Type B pancreatic cell (in vitro differentiated cells): ENCODE results near the gene TNFAIP8L3. TPM values are rescaled to one million over a fixed set of nuclear protein-coding genes. Genes with fewer than 3 reads are reported as not detected.

Source experiments
- DNase-seq: peaks from one replicate; pipeline ENCODE4 v3.0.0; 2021; ENCODE audit warnings: mixed read lengths; ENCODE audit not compliant: unreplicated experiment; ENCODE audit errors: extremely low spot score
- H3K27ac Mint-ChIP-seq: 2 replicates; pipeline ENCODE4 v1.8.0; 2021; ENCODE audit warnings: mild to moderate bottlenecking, mixed read lengths
- H3K27me3 Mint-ChIP-seq: 2 replicates; pipeline ENCODE4 v1.8.0; 2021; ENCODE audit warnings: mixed read lengths
- H3K36me3 Mint-ChIP-seq: 2 replicates; pipeline ENCODE4 v1.8.0; 2021; ENCODE audit warnings: mixed read lengths
- H3K4me1 Mint-ChIP-seq: one replicate; pipeline ENCODE4 v1.8.0; 2021; ENCODE audit warnings: mixed read lengths; ENCODE audit not compliant: unreplicated experiment
- H3K4me3 Mint-ChIP-seq: 2 replicates; pipeline ENCODE4 v1.8.0; 2021; ENCODE audit warnings: mild to moderate bottlenecking, mixed read lengths
- H3K9me3 Mint-ChIP-seq: 2 replicates; pipeline ENCODE4 v1.8.0; 2021; ENCODE audit warnings: mixed read lengths
- total RNA-seq: library from RNA; stranded (reverse); gene quantifications from 2 replicates; pipeline ENCODE4 v1.2.1, GENCODE V29; 2021; ENCODE audit warnings: low replicate concordance
- TF ChIP-seq, protein P1 (sequence below): fragments of 200-600 bp; sonication (generic); conservative IDR thresholded peaks from 2 replicates; pipeline ENCODE4 v1.5.0; 2021; ENCODE audit warnings: antibody characterized with exemption, mild to moderate bottlenecking

The TNFAIP8L3 gene
- total RNA-seq, 1 donor from 2014 or later = 8.2 TPM

DNA sequence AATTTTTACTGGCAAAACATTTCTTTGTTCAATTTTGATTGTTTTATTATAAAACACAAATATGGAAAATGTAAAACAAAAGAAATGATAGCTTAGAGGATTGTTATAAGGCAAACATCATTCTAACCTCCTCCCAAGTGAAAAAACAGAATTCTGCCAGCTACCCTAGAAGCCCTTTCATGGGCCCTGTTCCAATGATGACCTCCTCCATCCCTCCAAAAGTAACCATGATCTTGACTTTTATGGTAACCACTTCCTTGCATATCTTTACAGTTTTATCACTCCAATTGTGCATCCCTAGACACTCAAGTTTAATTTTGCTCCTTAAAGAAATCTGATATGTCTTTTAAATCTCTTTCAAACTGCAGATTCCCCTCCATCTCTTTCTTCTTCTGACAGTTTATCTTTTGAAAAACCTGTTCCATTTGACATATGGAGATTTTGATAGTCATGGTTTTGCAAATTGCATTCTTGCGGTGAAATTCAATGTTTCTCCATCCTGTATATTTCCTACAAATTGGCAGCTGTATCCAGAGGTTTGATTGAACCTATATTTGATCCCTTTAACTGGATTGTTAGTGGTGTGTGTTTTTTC is 27.0 kb upstream of the TNFAIP8L3 start:
- peaks cover 7% of the 10 kb centered on the region for H3K9me3 Mint-ChIP-seq
- TF ChIP-seq, protein P1, sequence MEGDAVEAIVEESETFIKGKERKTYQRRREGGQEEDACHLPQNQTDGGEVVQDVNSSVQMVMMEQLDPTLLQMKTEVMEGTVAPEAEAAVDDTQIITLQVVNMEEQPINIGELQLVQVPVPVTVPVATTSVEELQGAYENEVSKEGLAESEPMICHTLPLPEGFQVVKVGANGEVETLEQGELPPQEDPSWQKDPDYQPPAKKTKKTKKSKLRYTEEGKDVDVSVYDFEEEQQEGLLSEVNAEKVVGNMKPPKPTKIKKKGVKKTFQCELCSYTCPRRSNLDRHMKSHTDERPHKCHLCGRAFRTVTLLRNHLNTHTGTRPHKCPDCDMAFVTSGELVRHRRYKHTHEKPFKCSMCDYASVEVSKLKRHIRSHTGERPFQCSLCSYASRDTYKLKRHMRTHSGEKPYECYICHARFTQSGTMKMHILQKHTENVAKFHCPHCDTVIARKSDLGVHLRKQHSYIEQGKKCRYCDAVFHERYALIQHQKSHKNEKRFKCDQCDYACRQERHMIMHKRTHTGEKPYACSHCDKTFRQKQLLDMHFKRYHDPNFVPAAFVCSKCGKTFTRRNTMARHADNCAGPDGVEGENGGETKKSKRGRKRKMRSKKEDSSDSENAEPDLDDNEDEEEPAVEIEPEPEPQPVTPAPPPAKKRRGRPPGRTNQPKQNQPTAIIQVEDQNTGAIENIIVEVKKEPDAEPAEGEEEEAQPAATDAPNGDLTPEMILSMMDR = no peak
- DNase-seq = no peak
- peaks cover 3% of the 10 kb centered on the region for H3K27me3 Mint-ChIP-seq
- no peaks in the 10 kb centered on the region for H3K36me3 Mint-ChIP-seq
- H3K4me3 Mint-ChIP-seq = no peak overlapping the region
- H3K4me1 Mint-ChIP-seq = no peaks in the 10 kb centered on the region
- no peak overlapping the region for H3K27ac Mint-ChIP-seq

DNA sequence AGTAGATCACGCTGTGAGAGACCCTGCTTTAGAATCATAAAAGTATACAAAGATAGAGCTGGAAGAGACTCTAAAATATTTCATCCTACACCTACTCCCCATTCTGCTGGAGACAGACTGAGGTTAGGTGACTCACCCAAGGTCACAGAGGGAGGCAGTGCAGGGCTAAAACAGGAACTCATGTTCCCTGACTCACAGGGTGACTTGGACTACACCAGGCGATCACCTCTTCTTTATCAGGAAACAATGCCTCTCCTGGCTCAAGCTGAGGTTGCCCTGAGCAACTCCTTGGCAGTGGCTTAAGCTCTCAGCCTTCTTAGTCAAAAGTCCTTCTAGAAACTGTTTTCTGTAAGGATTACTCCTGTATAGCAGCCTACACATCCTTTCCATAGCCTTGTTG is 26.4 kb upstream of the TNFAIP8L3 start:
- Mint-ChIP-seq H3K27me3 (no peaks in the 10 kb centered on the region), H3K27ac (no peak overlapping the region), H3K4me1 (no peaks in the 10 kb centered on the region), H3K36me3 (no peaks in the 10 kb centered on the region), H3K9me3 (peaks cover 7% of the 10 kb centered on the region), H3K4me3 (no peak overlapping the region)
- TF ChIP-seq, protein P1 = no peak
- no peak for DNase-seq

DNA sequence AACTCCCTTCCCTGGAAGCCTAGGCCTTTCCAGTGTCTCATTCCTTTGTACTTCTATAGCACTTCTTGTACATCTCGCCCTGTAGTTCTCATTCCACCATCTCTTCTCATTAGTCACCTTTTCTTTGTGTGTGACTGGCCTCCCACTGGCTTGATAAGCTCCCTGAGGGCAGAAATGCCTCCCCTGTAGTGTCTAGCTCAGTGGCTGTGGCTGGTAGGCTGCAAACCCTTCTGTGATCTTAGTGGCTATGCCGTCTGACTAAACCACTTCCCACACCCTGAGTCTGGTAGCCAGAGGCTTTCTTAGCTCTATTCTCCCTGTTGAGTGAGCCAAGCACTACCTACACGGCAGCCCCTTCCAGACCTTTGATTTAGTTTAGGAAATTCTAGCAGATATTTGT is 24.4 kb upstream of the TNFAIP8L3 start:
- Mint-ChIP-seq H3K27ac (no peak overlapping the region), H3K4me3 (no peak overlapping the region), H3K36me3 (no peaks in the 10 kb centered on the region), H3K9me3 (peaks cover 4% of the 10 kb centered on the region), H3K4me1 (no peaks in the 10 kb centered on the region), H3K27me3 (no peaks in the 10 kb centered on the region)
- no peak for DNase-seq
- TF ChIP-seq, protein P1 = no peak

DNA sequence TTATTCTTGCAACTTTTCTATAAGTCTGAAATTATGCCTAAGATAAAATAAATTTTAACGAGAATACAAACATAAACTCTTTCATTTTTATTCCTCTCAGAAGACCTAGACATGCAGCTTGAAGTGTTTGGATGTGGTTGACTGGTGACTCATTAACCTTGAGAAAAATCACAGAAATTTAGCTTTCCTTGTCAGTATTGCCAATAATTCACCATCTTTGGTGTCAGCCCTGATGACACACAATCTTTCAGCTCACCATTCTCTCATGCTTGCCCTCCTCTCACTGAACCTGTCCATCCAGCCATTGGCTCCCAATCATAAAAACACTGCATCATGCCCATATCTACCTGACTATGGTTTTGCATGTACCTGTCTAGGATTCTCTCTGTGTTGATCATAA is 22.6 kb upstream of the TNFAIP8L3 start:
- Mint-ChIP-seq H3K9me3 (peaks cover 4% of the 10 kb centered on the region), H3K27ac (no peak overlapping the region), H3K4me3 (no peak overlapping the region), H3K36me3 (no peaks in the 10 kb centered on the region), H3K4me1 (no peaks in the 10 kb centered on the region), H3K27me3 (peaks cover 3% of the 10 kb centered on the region)
- DNase-seq = no peak
- TF ChIP-seq, protein P1 = no peak

DNA sequence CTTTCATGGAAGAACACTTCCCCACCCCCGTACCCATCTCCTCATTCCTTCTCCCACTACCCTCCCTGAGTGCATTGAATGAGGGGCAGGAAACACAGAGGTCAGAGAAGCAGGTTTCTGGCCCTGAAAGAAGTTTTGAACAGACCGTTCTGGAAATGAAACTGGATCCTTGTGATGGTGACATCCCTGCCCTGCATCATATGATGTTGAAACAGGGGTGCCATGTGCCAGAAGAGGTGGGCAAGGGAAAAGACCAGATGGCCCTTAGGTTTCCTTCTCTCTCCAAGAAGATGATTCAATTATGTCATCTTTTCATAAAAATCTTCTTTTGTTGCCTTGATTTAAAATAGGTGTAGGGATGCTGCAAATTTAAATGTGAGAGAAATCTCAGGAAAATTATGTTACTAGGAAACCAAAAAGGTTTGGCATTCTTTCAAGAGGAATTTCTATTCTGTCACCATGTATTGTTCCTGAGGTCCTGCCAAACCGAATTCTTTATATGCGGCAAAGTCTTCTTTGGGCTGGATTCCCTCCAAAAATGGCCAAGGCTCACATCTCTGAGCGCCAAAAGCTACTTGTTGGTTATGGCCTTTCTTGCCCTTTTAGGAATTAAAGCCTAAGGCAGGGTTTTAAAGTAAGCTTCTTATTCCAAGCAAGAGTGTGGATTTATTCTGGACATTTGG is 19.9 kb upstream of the TNFAIP8L3 start:
- Mint-ChIP-seq H3K4me3 (no peak overlapping the region), H3K9me3 (peaks cover 4% of the 10 kb centered on the region), H3K27ac (no peak overlapping the region), H3K4me1 (no peaks in the 10 kb centered on the region), H3K27me3 (peaks cover 11% of the 10 kb centered on the region), H3K36me3 (no peaks in the 10 kb centered on the region)
- DNase-seq = no peak
- TF ChIP-seq, protein P1 = no peak
